Renal cortical epithelial cell (primary cell): ENCODE results near the gene PCGF2. TPM values are rescaled to one million over a fixed set of nuclear protein-coding genes. Genes with fewer than 3 reads are reported as not detected.

Experiments used
- DNase-seq: peaks from one replicate; pipeline ENCODE4 v3.0.0-alpha.2; 2011; ENCODE audit warnings: low read depth
- total RNA-seq: library from RNA; depleted of rRNA; stranded (reverse); fragments of >200 nt; gene quantifications from 2 replicates; pipeline ENCODE4 v1.2.3, GENCODE V29; 2014

PCGF2 gene
- total RNA-seq, 1 donor from 2014 or later, result 8.6 TPM

DNA sequence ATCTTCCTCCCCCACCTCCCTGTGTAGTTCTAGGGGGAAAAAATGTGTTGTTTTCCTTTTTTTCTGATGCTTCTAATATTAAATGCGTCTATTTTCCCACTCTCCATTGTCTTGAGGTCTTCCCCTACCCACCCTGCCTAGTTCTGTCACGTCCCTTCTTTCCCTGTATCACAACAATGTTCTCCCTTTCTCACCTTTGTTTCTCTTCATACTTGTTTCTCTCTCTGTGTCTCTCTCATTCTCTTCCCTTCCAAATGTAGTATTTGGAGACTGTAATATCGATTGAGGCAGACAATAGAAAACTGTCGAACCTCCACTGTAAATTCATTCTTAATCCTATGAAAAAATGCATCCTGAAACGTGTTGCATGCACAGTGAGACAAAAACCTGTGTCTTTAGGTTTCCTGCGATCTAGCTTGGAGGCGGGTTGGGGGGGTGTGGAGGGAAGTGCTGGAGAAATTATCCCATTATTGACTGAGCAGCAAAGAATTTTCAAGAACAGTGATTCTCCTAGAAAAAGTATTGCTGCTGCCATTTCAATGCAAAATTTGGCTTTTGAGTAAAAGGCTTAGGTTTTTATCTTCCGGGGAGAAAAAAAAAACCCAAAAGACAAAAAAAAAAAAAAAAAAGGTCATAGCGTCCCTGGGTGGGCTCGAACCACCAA, 3.1 kb upstream of the PCGF2 start:
- DNase-seq, result peak; percentile 33

DNA sequence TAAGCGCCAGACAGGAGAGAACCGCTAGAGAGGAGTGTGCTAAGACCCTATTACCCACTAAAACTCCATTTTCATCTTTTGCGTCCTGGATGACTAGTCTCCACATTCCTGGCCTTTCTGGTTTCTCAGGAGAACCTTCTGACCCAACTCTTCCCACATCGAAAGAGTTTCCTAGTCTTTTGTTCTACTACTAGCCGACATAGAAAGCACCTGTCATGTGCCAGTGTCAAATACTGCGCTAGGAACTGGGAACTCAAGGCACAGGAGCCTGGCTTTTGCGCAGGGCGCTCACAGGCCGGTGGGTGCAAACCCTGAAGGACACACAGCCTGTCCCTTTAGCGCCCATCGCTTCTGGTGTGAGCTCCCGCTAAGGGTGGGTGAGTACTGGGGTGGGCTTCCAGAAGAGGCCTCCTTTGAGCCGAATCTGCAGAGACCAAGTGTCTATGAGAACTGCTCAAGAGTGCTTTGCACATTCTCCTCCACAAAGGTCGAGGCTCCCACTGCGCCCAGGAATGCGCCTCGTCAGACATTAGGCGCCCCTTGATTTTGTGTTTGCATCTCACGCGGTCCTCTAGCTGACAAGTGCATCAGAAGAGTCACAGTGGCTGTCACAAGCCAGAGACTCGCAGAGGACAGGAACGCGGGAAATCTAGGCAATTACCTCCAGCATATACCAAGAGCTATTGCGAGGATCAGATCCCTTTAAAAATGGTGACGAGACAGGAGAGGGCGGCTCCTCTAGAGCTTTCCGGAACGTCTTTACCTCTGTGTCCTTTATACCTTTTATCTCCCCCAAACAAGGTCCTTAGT, 2.4 kb upstream of the PCGF2 start:
- peak; percentile 39 for DNase-seq

- DNase-seq, result no peak
Observed at GRCh38 chr17:38750044-38750311, 1.8 kb upstream of the PCGF2 start.

GRCh38 chr17:38749223-38750043, 1.3 kb upstream of the PCGF2 start:
- DNase-seq, result peak; percentile 61

DNA sequence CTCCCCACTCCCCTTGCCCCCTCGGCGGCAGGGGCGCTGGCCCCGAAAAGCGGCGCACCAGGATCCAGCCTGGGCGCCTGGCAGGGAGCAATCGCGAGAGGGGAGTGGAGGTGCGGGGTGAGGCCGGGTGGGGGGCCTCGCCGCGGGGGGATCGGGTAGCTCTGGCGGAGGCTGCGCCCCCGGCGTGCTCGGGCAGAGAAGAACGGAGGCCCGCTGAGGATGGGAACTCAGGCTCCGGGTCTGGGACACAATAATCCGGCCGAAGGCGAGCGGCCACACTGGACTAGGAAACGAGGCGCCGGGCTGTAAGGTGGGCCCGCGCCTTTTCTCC, 721 bp upstream of the PCGF2 start:
- no peak for DNase-seq

DNA sequence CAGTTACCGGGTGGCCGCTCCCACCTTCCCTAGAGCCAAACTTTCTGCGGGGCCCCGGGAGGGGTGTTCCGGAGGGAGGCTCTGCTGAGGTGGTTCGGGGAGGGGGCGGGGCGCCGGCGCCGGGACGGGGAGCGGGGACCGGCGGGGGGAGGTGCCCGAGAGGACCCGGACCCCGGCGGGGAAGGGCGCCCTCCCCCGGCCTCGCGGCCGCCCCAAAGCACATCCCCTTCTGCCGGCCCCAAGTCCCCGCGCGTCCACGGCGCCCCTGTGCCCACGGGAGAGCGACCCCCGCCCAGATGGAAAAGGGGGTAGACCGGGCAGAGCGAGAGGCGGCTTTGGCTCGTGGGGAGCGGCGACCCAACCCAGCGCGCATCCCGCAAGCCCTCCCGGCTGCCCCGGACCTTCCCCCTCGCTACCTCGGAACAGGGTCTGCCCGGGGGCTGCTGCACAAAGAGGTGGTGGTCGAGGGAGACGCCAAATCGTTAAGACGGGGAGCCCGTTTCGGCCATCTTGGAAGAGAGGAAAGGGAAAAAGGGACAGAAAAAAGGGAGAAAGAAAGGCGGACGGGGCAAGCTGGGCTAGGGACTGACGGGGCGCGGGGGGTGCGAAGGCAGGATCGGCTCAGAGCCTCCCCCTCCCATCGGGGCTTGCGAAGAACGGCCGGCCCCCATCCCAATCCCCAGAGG, 530 bp downstream of the PCGF2 start:
- DNase-seq, result no peak

DNA sequence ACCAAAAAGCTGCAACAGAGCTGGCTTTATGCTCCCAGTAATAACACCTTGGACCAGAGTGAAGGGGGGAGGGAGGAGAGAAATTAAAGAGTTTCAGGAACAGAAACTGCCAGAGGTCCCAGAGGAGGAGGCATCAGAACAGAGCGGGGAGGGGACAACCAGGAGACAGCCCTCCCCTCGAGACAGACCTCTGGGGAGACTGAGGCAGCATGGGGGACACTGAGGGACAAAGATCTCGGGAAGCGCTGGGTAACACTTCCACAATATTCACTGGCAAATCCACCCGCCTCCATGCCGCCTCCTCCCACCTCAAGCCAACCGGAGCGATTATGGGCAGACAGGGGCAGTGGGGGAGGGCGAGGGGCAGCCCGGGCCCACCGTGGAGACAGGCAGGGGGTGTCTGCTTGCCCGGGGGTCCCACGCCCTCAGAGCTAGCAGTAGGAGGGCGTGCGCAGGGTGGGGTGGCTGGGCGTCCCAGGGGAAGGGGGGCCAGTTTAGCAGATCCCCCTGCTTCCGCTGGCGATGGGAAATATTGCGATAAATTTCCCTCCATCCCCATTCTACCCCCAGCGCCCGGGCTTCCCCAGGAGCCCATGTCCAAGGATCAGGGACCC, 1.2 kb downstream of the PCGF2 start:
- no peak for DNase-seq

DNA sequence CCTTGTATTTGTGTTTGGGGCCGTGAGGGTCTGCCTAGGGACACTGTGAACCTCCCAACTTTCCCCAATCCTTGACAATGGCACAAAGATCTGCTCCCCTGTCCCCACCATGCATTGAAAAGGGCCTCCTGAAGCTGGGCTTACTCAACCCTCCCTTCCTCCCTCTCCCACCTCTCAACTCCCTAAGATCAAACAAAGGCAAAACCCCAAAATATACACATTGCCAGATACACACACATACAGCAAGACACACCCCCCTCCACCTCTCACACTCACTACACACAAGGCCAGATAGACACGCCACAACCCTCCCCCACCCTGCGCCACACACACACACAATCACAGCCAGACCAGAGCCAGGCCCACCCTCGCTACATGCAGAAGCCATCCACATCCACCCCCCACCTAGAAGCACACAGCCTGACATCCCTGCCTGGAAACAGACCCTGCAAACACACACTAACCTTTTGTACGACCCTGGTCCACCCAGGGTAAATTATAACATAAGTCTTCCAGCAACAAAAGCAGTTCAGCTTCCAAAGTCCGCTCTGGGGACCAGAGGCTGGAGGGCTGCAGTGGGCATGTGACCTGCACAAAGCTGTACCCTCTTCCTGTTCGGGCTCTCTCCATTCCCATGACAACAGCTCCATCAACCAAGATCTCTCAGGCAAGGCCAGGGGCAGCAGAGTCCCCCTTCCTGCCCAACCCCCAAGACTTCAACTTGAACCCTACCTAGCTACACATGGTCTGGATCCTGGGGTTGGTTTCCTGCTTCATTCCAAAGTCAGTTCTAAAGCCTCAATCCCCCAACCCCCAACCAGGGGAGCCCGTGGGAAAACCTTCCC, 1.9 kb downstream of the PCGF2 start:
- no peak for DNase-seq

GRCh38 chr17:38745545-38745944, 2.6 kb downstream of the PCGF2 start:
- DNase-seq, result no peak

- DNase-seq, result no peak
Observed at GRCh38 chr17:38743556-38744171, 4.5 kb downstream of the PCGF2 start.

DNA sequence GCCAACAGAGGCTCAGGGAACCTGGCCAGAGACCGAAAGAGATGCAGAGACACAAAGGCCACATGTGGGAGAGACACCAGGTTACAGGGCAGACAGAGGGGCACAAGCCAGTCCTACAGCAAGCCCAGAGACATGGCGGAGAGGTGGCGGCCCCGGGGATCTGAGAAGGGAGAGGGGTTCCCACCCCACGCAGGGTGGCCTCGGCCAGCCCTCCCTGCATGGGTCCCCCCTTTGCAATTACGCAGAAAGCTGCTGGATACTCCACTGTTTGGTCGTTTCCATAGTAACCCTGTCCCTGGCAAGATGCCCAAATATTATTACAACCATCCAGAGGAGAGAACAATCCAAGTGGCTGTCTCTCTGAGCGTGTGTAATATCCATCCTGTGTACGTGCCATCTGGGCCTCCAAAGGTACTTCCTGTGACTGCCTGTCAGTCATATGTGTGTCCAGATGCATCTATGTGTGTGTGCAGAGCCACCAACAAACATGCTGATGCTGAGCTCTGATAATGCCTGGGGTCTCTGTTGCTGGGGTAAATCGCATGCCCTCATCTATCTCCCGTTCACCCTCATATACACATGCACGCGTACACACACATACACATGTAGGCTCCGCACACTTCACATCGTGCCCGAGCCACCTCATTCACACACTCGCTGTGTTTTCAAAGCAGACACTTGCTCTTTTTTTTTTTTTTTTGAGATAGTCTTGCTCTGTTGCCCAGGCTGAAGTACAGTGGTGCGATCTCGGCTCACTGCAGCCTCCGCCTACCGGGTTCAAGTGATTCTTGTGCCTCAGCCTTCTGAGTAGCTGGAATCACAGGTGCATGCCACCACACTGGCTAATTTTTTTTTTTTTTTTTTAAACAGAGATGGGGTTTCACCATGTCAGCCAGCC, 5.5 kb downstream of the PCGF2 start:
- DNase-seq, result no peak

DNA sequence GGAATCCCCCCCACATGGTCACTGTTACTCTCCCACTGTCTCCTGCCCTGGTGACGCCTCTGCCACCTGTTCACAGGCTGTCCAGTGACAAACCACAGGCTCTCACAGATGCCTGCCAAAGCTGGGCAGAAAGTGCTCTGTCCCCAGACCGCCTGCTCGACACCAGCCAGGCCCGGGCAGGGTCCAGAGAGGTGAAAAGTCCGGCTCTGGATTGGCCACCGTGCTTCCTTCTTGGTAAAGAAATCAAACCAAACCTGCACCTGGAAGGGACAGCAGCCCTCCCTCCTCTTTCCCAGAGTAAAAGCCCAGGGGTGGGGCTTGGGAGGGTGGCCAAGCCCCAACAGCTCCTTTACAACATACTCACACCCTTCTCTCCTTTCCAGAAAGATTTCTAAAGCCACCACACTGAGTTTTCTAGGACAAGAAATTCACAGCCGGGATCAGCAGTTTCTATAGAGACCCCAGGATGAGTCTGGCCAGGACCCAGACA, 6.2 kb downstream of the PCGF2 start:
- DNase-seq, result no peak

DNA sequence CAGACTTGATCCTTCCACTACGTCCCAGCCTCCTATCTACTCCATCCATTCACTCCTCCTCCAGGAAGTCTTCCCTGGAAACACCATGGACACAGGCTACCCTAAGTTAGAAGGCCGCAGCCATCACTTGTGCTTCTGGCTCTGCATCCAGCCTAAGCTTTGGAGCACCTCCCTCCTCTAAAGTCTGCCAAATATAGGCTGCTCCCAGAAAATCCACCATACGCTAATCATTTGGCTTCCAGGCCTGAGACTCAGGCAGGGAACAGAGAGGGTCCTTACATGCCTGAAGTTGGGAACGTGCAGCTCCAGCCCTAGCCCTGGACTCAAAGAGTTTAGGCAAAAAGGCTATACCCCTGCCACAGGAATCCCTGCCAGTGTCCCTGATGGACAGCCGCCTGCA, 6.7 kb downstream of the PCGF2 start:
- no peak for DNase-seq

DNA sequence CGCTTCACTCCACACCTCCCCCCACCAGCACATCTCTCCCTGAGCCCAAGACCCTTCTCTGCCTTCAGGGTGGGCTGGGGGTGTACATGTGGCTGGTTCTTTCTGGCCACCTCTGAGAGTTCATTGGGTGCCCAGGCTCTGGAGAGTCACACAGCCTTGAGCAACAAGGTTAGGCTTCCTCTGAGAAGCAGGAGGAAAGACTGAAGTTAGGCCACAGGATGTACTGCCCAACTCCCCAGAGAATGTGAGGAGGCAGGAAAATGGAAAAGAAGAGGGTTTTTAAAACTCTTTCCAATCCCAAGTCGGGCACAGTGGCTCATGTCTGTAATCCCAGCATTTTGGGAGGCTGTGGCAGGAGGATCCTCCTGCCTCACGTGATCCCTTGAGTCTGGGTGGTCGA, 7.3 kb downstream of the PCGF2 start:
- no peak for DNase-seq

DNA sequence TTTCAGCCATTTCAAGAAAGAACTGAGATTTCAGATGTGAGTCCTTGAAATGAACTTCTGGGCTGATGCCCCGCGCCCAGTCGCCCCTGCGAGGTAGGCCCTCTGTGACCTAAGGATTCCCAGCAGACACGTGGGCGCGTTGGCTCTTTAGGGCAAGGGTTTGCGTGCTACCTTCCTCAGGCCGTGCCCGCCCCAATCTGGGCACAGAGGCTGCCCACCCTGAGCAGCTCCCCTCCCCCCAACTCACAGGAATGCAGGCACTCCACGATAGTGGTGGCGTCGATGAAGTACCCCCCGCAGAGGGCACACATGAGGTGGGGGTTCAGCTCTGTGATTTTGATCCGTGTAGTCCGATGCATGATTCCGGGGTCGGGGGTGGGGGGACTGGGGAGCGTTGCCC, 8.1 kb downstream of the PCGF2 start:
- no peak for DNase-seq

DNA sequence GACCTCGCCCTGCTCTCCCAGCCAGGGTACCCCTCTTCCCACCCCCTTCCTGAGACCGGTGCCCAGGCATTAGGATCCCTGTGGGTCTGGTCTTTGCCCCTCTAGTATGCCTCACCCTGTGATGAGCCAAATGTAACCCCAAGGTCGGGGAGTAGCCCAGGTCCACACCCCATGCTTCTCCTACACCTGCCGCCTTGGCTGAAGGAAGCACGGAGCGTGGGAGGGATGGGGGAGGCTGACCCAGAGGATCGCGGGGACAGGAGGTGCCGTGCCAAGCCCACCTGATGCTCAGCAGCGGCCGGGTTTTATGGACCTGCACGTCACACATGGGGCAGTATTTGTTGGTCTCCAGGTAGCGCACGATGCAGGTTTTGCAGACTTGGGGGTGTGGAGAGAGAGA, 8.8 kb downstream of the PCGF2 start:
- no peak for DNase-seq

DNA sequence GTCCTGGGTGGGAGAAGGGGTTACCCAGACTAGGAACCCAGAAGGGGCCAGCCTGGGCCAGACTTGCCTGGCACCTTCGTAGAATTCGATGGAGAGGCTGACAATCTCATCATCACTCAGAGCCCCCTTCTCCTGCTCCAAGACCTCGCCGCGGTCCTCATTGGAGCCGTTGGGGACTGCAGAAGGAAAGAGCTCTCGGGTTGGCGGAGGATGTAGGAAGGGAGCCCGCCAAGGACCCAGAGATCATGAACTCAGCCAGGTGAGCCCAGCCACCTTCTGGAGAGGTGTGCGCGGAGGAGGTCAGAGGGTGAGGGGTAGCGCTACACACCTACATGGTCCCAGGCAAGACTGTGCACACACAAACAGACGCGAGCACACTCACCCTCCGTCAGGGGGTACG, 9.4 kb downstream of the PCGF2 start:
- no peak for DNase-seq

GRCh38 chr17:38738007-38738662, 10.0 kb downstream of the PCGF2 start:
- no peak for DNase-seq
